Nephron (organoid): ENCODE results near the gene JMJD1C.
"Not testable (repeated sequence)": the region's sequence is repeated elsewhere in the genome, so short reads cannot be mapped to it uniquely, and the experiment has no call there.

Source experiments
- H3K27ac Mint-ChIP-seq, 3 experiments: 2 replicates each; pipeline ENCODE4 v1.8.0; 2020; ENCODE audit warnings: mixed read lengths in 3 of 3, mild to moderate bottlenecking in 2 of 3, moderate library complexity in 1 of 3
- H3K27me3 Mint-ChIP-seq: 2 replicates; pipeline ENCODE4 v1.8.0; 2021; ENCODE audit warnings: low read depth, mild to moderate bottlenecking, moderate library complexity, mixed read lengths
- H3K36me3 Mint-ChIP-seq: 2 replicates; pipeline ENCODE4 v1.8.0; 2020; ENCODE audit warnings: low read depth, mixed read lengths
- H3K4me1 Mint-ChIP-seq: 2 replicates; pipeline ENCODE4 v1.8.0; 2020; ENCODE audit warnings: mixed read lengths
- H3K4me3 Mint-ChIP-seq, 3 experiments: 2 replicates each; pipeline ENCODE4 v1.8.0; 2020; ENCODE audit warnings: mild to moderate bottlenecking in 3 of 3, mixed read lengths in 3 of 3, moderate library complexity in 2 of 3
- H3K9me3 Mint-ChIP-seq: 2 replicates; pipeline ENCODE4 v1.8.0; 2020; ENCODE audit warnings: mixed read lengths
- CTCF ChIP-seq, 3 experiments: fragments of 200-600 bp; sonication (generic); IDR thresholded peaks; one replicate each; pipeline ENCODE4 v1.5.0; 2021; ENCODE audit warnings: antibody characterized with exemption in 3 of 3; ENCODE audit not compliant: unreplicated experiment in 3 of 3

The JMJD1C gene

GRCh38 chr10:63300801-63301200, 165.0 kb downstream of the JMJD1C start:
- Mint-ChIP-seq H3K4me1 (peaks cover 7% of the 10 kb centered on the region), H3K27me3 (no peaks in the 10 kb centered on the region), H3K36me3 (peaks cover 7% of the 10 kb centered on the region), H3K4me3 (no peak overlapping the region), H3K27ac (peak overlapping the region in 2 of 3 experiments; percentile 26 to 74), H3K9me3 (no peaks in the 10 kb centered on the region)
- TF ChIP-seq CTCF (IDR thresholded peaks at IDR 0.05; ENCODE audit: unreplicated experiment in 3 of 3) = no peak

- no peak overlapping the region for H3K27ac Mint-ChIP-seq
- no peak overlapping the region for H3K4me3 Mint-ChIP-seq
- H3K4me1 Mint-ChIP-seq = peaks cover 7% of the 10 kb centered on the region
- H3K36me3 Mint-ChIP-seq = peaks cover 5% of the 10 kb centered on the region
- no peaks in the 10 kb centered on the region for H3K27me3 Mint-ChIP-seq
- no peak for TF ChIP-seq CTCF (IDR thresholded peaks at IDR 0.05; ENCODE audit: unreplicated experiment in 3 of 3)
- no peaks in the 10 kb centered on the region for H3K9me3 Mint-ChIP-seq
These were observed 167.8 kb downstream of the JMJD1C start for GRCh38 chr10:63297941-63298340.

GRCh38 chr10:63294781-63295180, 171.0 kb downstream of the JMJD1C start:
- peaks cover 4% of the 10 kb centered on the region for H3K36me3 Mint-ChIP-seq

GRCh38 chr10:63292847-63293246, 172.9 kb downstream of the JMJD1C start:
- H3K36me3 Mint-ChIP-seq, H3K4me1 Mint-ChIP-seq, H3K9me3 Mint-ChIP-seq, H3K27me3 Mint-ChIP-seq, H3K27ac Mint-ChIP-seq, H3K4me3 Mint-ChIP-seq: not testable (repeated sequence)

More at GRCh38 chr10:63294781-63295180, 171.0 kb downstream of the JMJD1C start:
- no peaks in the 10 kb centered on the region for H3K9me3 Mint-ChIP-seq
- no peaks in the 10 kb centered on the region for H3K27me3 Mint-ChIP-seq
- H3K27ac Mint-ChIP-seq = no peak overlapping the region
- H3K4me3 Mint-ChIP-seq = no peak overlapping the region
- TF ChIP-seq CTCF (IDR thresholded peaks at IDR 0.05; ENCODE audit: unreplicated experiment in 3 of 3) = no peak
- no peaks in the 10 kb centered on the region for H3K4me1 Mint-ChIP-seq

GRCh38 chr10:63288170-63288569, 177.6 kb downstream of the JMJD1C start:
- H3K9me3 Mint-ChIP-seq = no peaks in the 10 kb centered on the region
- no peak for TF ChIP-seq CTCF (IDR thresholded peaks at IDR 0.05; ENCODE audit: unreplicated experiment in 3 of 3)
- peaks cover 3% of the 10 kb centered on the region for H3K36me3 Mint-ChIP-seq
- H3K27me3 Mint-ChIP-seq = no peaks in the 10 kb centered on the region
- H3K4me3 Mint-ChIP-seq = no peak overlapping the region
- no peak overlapping the region for H3K27ac Mint-ChIP-seq
- H3K4me1 Mint-ChIP-seq = peaks cover 8% of the 10 kb centered on the region

- Mint-ChIP-seq H3K36me3 (no peaks in the 10 kb centered on the region), H3K27me3 (no peaks in the 10 kb centered on the region), H3K4me1 (peaks cover 12% of the 10 kb centered on the region), H3K4me3 (no peak overlapping the region), H3K27ac (peak overlapping the region in 1 of 3 experiments; percentile 33), H3K9me3 (no peaks in the 10 kb centered on the region)
- TF ChIP-seq CTCF (IDR thresholded peaks at IDR 0.05; ENCODE audit: unreplicated experiment in 3 of 3) = no peak
These were observed 179.0 kb downstream of the JMJD1C start for GRCh38 chr10:63286754-63287264.
